ENCODE results near the gene VSIG2. TPM values are rescaled to one million over a fixed set of nuclear protein-coding genes. Genes with fewer than 3 reads are reported as not detected.

The VSIG2 gene
- total and polyA plus RNA-seq, 8 donors: 0.18 to 4.5 (median 1.2) TPM

DNA sequence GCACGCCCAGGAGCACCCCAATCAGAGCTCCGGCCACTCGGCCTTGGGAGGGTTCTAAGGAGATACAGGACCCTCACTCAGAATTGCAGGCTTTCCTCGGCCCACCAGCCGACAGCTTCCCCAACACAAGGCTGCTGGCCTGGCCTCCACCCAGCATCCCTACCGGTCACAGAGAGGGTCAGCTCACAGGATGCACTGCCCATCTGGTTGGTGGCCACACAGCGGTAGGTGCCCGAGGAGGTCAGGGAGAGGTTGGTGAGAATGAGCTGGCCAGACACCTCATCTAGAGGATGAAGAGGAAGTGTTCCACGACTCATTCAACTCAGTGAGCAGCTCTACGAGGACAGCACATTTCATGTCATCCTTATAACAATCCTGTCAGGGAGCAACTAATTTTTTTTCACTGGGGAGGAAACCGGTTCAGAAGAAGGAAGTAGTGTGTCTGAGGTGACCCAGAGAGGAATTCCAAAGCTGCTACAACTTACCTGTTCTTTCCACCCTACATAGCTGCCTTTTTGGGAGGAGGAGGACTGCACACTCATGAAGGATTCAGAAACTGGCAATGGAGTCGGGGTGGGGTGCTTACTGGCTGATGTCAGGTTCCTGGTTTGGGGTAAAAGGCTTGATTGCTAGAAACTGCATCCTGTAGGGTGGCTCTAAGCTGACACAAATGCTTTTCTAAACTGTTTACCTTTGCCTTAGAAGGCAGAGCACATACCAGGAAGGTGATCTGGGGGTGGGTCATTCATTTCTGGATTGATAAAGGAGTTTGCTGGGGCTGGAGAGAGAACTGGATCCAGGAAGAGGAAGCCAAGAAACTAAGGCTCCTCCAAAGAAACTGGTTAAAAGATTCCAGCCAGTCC is 3.3 kb downstream of the VSIG2 start:
- FAIRE-seq (no peak), ATAC-seq (no peak), DNase-seq (peak in 1 of 6 donors; percentile 18)
- peak overlapping the region in 1 of 4 donors; percentile 15 for H3K27ac ChIP-seq
- H3K4me3 ChIP-seq: no peak overlapping the region
- 61 to 64% methylated on average over 12 of the region's 12 CpGs for WGBS, 2 donors
- intact Hi-C loops (cut with DNase I): loop anchor here in 1 of 3 donors (10.0 kb wide), 1 partner anchor 74 kb away; the partner anchor contains the start of genes SIAE and SPA17
- no peaks in the 10 kb centered on the region for H3K4me1 ChIP-seq
- H3K36me3 ChIP-seq: no peaks in the 10 kb centered on the region
- H3K9me3 ChIP-seq: no peaks in the 10 kb centered on the region
- no peaks in the 10 kb centered on the region for H3K27me3 ChIP-seq
- TF ChIP-seq, protein P1, sequence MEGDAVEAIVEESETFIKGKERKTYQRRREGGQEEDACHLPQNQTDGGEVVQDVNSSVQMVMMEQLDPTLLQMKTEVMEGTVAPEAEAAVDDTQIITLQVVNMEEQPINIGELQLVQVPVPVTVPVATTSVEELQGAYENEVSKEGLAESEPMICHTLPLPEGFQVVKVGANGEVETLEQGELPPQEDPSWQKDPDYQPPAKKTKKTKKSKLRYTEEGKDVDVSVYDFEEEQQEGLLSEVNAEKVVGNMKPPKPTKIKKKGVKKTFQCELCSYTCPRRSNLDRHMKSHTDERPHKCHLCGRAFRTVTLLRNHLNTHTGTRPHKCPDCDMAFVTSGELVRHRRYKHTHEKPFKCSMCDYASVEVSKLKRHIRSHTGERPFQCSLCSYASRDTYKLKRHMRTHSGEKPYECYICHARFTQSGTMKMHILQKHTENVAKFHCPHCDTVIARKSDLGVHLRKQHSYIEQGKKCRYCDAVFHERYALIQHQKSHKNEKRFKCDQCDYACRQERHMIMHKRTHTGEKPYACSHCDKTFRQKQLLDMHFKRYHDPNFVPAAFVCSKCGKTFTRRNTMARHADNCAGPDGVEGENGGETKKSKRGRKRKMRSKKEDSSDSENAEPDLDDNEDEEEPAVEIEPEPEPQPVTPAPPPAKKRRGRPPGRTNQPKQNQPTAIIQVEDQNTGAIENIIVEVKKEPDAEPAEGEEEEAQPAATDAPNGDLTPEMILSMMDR (IDR thresholded peaks at IDR 0.05): no peak

DNA sequence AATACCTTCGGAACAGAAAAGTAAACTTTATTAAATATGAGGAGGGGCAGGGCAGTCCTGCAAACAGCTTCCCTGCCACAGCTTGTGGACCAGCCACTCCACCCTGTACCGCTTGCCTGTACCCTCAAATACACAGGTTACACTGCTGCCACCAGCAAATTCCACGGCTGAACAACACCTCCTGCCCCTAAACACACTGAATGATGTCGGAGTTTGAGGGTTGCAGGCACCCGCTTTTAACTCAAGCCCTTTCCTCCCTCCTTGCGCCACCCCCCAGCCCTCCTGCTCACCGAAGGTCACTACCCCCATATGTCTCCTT is 4.0 kb downstream of the VSIG2 start:
- no peaks in the 10 kb centered on the region for H3K36me3 ChIP-seq
- no peak overlapping the region for H3K27ac ChIP-seq
- TF ChIP-seq, protein P1 (IDR thresholded peaks at IDR 0.05): no peak
- FAIRE-seq (no peak), DNase-seq (no peak), ATAC-seq (no peak)
- no peaks in the 10 kb centered on the region for H3K9me3 ChIP-seq
- intact Hi-C loops (cut with DNase I): loop anchor here in 1 of 3 donors (10.0 kb wide), 1 partner anchor 73 kb away; the partner anchor contains the start of genes SIAE and SPA17
- no peaks in the 10 kb centered on the region for H3K4me1 ChIP-seq
- H3K27me3 ChIP-seq: no peaks in the 10 kb centered on the region
- 77 to 80% methylated on average over 7 of the region's 7 CpGs for WGBS, 2 donors
- H3K4me3 ChIP-seq: no peak overlapping the region

DNA sequence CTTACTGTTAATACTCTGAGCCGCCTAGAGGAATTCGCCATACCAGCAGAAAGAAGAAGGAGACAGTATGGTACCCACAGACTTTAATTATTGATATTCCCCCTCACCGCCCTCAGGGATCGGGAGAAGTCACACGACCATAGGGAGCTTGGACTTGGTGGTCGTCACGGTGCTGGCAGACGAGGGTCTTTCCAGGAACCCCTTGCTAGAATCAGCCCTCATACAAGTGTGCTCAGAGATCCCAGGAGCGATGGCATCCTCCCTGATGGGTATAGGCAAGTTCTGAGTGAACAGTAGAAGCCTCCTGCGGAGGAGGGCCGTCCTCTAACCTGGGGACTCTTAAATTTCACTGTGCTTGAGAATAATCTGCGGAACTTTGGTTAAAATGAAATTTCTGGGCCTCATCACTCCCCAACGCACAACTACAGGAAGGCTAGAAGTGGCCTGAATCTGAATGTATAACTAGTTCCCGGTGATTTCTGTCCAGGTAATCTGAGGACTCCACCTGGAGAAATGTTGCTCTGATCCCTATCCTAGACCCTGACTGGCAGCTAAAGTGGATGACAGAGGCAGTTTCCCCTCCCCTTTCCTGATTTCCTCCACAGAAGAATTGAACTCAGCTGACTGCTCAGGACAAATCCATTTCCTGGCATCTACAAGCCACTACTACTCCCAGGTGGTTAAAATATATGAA is 4.5 kb downstream of the VSIG2 start:
- ATAC-seq (no peak), DNase-seq (no peak), FAIRE-seq (no peak)
- Histone ChIP-seq H3K4me1 (no peaks in the 10 kb centered on the region), H3K4me3 (no peak overlapping the region), H3K27ac (peak overlapping the region in 3 of 4 donors; percentile 6 to 82 (median 71)), H3K9me3 (no peaks in the 10 kb centered on the region), H3K36me3 (no peaks in the 10 kb centered on the region), H3K27me3 (no peaks in the 10 kb centered on the region)
- TF ChIP-seq, protein P1 (IDR thresholded peaks at IDR 0.05): no peak
- 67 to 70% methylated on average over 14 of the region's 14 CpGs for WGBS, 2 donors
- intact Hi-C loops (cut with DNase I): loop anchor here in 1 of 3 donors (10.0 kb wide), 1 partner anchor 73 kb away; the partner anchor contains the start of genes SIAE and SPA17

DNA sequence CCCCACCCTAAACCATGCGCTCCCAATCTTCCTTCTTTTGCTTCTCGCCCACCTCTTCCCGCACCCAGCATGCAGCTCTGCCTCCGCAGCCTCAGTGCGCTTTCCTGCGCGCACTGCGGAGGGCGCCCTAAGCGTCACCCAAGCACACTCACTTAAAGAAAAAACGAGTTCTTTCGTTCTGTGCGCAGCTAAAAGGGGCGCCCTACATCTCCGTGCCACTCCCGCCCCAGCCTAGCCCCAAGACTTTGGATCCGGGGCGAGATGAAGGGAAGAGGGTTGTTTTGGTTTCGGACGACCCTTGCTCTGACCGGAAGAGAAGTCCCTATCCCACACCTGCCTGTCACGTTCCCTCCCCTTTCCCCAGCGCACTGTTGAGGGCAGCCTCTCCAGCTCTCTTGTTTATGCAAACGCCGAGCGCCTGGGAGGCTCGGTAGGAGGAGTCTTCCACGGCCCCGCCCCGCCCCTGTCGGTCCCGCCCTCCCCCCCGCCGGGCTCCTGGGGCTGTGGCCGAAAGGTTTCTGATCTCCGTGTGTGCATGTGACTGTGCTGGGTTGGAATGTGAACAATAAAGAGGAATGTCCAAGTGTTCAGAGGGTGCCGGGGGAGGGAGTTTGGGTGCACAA is 5.3 kb downstream of the VSIG2 start:
- whole genome bisulfite sequencing, 2 donors: 4 to 5% methylated on average over 37 of the region's 37 CpGs
- TF ChIP-seq, protein P1 (IDR thresholded peaks at IDR 0.05): peak in 1 of 4 donors; percentile 14
- DNase-seq: peak; percentile 80 to 92 (median 88)
- no peaks in the 10 kb centered on the region for H3K36me3 ChIP-seq
- H3K4me3 ChIP-seq: peak overlapping the region; percentile 24 to 62 (median 42)
- peak overlapping the region; percentile 15 to 82 (median 50) for H3K27ac ChIP-seq
- peaks cover 0 to under 1% (median 0%) of the 10 kb centered on the region in 4 donors for H3K27me3 ChIP-seq
- FAIRE-seq: no peak
- intact Hi-C loops (cut with DNase I): loop anchor here in 1 of 3 donors (10.0 kb wide), 1 partner anchor 72 kb away; the partner anchor contains the start of genes SIAE and SPA17
- H3K9me3 ChIP-seq: no peaks in the 10 kb centered on the region
- ATAC-seq: peak; percentile 90 to 94 (median 93)
- no peaks in the 10 kb centered on the region for H3K4me1 ChIP-seq
